Kidney (tissue), 14 donors: Measurements from ENCODE around the gene CTNND2. TPM values are rescaled to one million over a fixed set of nuclear protein-coding genes. Genes with fewer than 3 reads are reported as not detected.

ENCODE experiments used
- DNase-seq, 5 donors: peaks; one replicate each; pipeline ENCODE4 v3.0.0-alpha.2; 2013 to 2020
- FAIRE-seq: peaks from 2 replicates; lab custom pipeline; 2012; peaks lifted over from hg19 to GRCh38; lab: Jason Lieb, UNC
- H3K27ac ChIP-seq, 2 donors: one replicate each; pipeline ENCODE4 v1.7.0; 2013; ENCODE audit warnings: low read depth in 2 of 2, low read length in 2 of 2, inconsistent platforms in 1 of 2
- H3K27me3 ChIP-seq: one replicate; pipeline ENCODE4 v1.7.1; 2013; ENCODE audit warnings: low read length, inconsistent platforms; ENCODE audit not compliant: control insufficient read depth, insufficient read depth
- H3K36me3 ChIP-seq, 3 donors: one replicate each; pipeline versions ENCODE4 v1.7.0 to v1.7.1; 2013; ENCODE audit warnings: low read length in 3 of 3, control low read depth in 1 of 3, inconsistent platforms in 1 of 3; ENCODE audit not compliant: insufficient read depth in 3 of 3, control insufficient read depth in 2 of 3
- H3K4me1 ChIP-seq, 3 donors: one replicate each; pipeline versions ENCODE4 v1.7.0 to v1.7.1; 2013; ENCODE audit warnings: low read length in 3 of 3, inconsistent platforms in 1 of 3, low read depth in 1 of 3; ENCODE audit not compliant: control insufficient read depth in 2 of 3, insufficient read depth in 2 of 3
- H3K4me3 ChIP-seq, 3 donors: one replicate each; pipeline versions ENCODE4 v1.7.0 to v1.8.1; 2013; ENCODE audit warnings: low read length in 3 of 3, control low read depth in 1 of 3, inconsistent platforms in 1 of 3
- H3K9ac ChIP-seq, 3 donors: one replicate each; pipeline versions ENCODE4 v1.7.0 to v1.7.1; 2013; ENCODE audit warnings: low read length in 3 of 3, control low read depth in 1 of 3, inconsistent platforms in 1 of 3
- H3K9me3 ChIP-seq, 3 donors: one replicate each; pipeline versions ENCODE4 v1.7.0 to v1.7.1; 2013; ENCODE audit warnings: low read length in 3 of 3, control low read depth in 1 of 3, inconsistent platforms in 1 of 3; ENCODE audit not compliant: control insufficient read depth in 2 of 3, insufficient read depth in 1 of 3
- intact Hi-C: fragments of 100-400 bp; cut with DNase I; formaldehyde crosslinking; loops from one replicate; pipeline ENCODE4 v1.11.1; 2022
- polyA plus RNA-seq: library from polyadenylated mRNA; stranded (reverse); fragments of 350-450 nt; fragmentation: Illumina TruSeq; extraction: RNeasy Lipid Tissue Mini Kit (QIAGEN cat#74804); gene quantifications from one replicate; pipeline ENCODE4 v1.2.3, GENCODE V29; 2014; ENCODE audit warnings: low read depth, low replicate concordance; ENCODE audit not compliant: insufficient read depth
- total RNA-seq: library from RNA; stranded (reverse); fragmentation: NEBNext Ultra II Directional; extraction: Animal tissue kit (Norgen Biotek cat#: 25700); gene quantifications from one replicate; pipeline ENCODE4 v1.2.1, GENCODE V29; 2021
- TF ChIP-seq, protein P1 (sequence below): IDR thresholded peaks from 3 replicates; pipeline ENCODE4 v1.5.1; 2012; ENCODE audit warnings: mild to moderate bottlenecking, moderate library complexity, borderline replicate concordance; ENCODE audit not compliant: insufficient read depth; ENCODE audit errors: extremely low read depth
- donor health status: control.
- donor health status: control.
- donor health status: control.
- donor health status: control.
- donor health status: control.
- donor health status: DM: yes; HTN: yes; CAD: no.
- donor health status: Normal renal cell carcinoma (clear cell type).

The CTNND2 gene
- total and polyA plus RNA-seq, 2 donors from 2014 or later, result 0.15 to 0.79 TPM

DNA sequence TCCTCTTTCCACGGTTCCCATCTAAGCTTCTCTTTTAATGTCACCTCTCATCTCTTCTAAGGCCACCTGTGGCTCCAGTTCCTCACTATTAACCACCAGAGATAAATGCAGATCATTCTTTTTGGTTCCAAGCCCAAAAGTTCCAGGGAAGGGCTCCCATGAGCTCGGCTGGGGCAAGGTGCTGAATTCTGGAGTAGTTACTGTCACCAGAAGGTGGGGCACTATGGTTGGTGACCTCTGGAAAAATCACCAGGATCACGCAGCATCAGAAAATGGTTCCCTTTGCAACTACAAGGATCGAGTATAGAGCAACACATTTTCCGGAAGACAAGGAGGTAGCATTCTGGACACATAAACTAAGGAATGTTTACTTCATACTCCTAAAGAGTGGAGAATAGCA, 614.5 kb downstream of the CTNND2 start:
- Histone ChIP-seq H3K27me3 (no peaks in the 10 kb centered on the region), H3K9ac (no peak overlapping the region), H3K4me3 (no peak overlapping the region), H3K36me3 (no peaks in the 10 kb centered on the region), H3K9me3 (no peaks in the 10 kb centered on the region), H3K27ac (no peak overlapping the region), H3K4me1 (no peaks in the 10 kb centered on the region)
- FAIRE-seq (no peak), DNase-seq (no peak)
- TF ChIP-seq, protein P1, sequence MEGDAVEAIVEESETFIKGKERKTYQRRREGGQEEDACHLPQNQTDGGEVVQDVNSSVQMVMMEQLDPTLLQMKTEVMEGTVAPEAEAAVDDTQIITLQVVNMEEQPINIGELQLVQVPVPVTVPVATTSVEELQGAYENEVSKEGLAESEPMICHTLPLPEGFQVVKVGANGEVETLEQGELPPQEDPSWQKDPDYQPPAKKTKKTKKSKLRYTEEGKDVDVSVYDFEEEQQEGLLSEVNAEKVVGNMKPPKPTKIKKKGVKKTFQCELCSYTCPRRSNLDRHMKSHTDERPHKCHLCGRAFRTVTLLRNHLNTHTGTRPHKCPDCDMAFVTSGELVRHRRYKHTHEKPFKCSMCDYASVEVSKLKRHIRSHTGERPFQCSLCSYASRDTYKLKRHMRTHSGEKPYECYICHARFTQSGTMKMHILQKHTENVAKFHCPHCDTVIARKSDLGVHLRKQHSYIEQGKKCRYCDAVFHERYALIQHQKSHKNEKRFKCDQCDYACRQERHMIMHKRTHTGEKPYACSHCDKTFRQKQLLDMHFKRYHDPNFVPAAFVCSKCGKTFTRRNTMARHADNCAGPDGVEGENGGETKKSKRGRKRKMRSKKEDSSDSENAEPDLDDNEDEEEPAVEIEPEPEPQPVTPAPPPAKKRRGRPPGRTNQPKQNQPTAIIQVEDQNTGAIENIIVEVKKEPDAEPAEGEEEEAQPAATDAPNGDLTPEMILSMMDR, result no peak
- intact Hi-C loops, result no loop called here

DNA sequence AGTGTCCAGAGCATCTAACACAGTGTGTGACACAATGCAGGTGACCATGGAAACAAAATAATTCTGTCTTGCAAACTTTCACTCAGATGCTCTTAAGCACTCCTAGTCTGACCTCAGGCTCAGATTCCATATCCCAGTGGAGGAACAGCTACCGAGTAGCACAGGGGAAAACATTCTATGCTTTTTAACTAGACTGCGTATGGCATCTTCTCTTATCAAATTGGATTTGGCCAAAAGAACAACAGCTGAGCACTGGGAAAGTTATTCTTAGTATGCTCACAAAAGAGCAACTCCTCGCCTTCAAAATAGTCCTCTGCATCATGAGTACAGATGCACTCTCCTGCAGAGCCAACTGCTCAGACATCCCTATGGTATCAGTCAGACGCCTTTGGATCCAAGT, 615.0 kb downstream of the CTNND2 start:
- Histone ChIP-seq H3K27ac (no peak overlapping the region), H3K4me3 (no peak overlapping the region), H3K9me3 (no peaks in the 10 kb centered on the region), H3K36me3 (no peaks in the 10 kb centered on the region), H3K9ac (no peak overlapping the region), H3K27me3 (no peaks in the 10 kb centered on the region), H3K4me1 (no peaks in the 10 kb centered on the region)
- TF ChIP-seq, protein P1, result no peak
- intact Hi-C loops, result no loop called here
- FAIRE-seq (no peak), DNase-seq (no peak)

DNA sequence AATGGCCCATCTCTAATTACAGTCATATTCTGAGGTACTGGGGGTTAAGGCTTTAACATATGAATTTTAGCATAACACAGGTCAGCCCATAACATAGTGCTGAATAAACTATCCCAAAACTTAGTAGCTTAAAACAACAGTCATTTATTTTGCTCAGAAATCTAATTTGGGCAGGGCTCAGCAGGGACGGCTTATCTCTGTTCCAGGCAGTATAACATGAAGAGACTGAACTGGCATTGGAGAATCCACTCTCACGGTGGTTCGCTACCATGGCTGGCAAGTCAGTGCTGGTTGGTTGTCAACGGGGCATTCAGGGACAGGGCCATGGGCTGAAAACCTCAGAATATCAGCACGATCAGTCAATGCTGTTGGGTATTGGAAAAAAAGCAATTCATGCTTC, 622.4 kb downstream of the CTNND2 start:
- Histone ChIP-seq H3K4me1 (no peaks in the 10 kb centered on the region), H3K4me3 (no peak overlapping the region), H3K27me3 (no peaks in the 10 kb centered on the region), H3K36me3 (no peaks in the 10 kb centered on the region), H3K9me3 (peaks cover 0 to 6% (median 6%) of the 10 kb centered on the region in 3 donors), H3K9ac (no peak overlapping the region), H3K27ac (no peak overlapping the region)
- DNase-seq (no peak), FAIRE-seq (no peak)
- intact Hi-C loops, result no loop called here
- TF ChIP-seq, protein P1, result no peak

DNA sequence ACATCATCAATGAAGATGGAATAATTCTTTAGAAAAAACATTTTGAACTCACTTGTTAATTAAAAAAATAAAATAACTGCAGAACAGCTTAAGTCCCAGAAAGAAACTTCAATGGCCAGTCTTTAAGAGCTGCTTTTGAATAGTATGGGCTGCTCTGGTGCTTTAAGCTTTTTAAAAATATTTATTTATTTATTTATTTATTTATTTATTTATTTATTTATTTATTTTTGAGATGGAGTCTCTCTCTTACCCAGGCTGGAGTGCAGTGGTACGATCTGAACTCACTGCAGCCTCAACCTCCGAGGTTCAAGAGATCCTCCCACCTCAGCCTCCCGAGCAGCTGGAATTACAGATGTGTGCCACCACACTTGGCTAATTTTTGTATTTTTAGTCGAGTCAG, 626.9 kb downstream of the CTNND2 start:
- Histone ChIP-seq H3K9ac (no peak overlapping the region), H3K4me1 (no peaks in the 10 kb centered on the region), H3K27me3 (no peaks in the 10 kb centered on the region), H3K27ac (no peak overlapping the region), H3K36me3 (no peaks in the 10 kb centered on the region), H3K4me3 (no peak overlapping the region), H3K9me3 (peaks cover 0 to 6% (median 5%) of the 10 kb centered on the region in 3 donors)
- intact Hi-C loops, result no loop called here
- DNase-seq (no peak), FAIRE-seq (no peak)
- TF ChIP-seq, protein P1, result no peak
